Stimulated activated CD8-positive, alpha-beta memory T cell treated with anti-CD3 and anti-CD28 coated beads, Interleukin-2, amount 100 ng/mL, for 48 hours (primary cell): Measurements from ENCODE around the gene HSD11B1.

Experiments
- DNase-seq, 2 donors: peaks; one replicate each; pipeline ENCODE4 v3.0.0-alpha.2; 2020; ENCODE audit warnings: low read depth in 2 of 2

Gene HSD11B1

GRCh38 chr1:209755926-209756614 lies 51.4 kb downstream of the HSD11B1 start, which contains the start of gene TRAF3IP3:
Gene TRAF3IP3 (plus strand): TSS chr1:209756053. CDS start chr1:209760040, 3,987 bp downstream.
- peak; percentile 60 to 62 for DNase-seq

- no peak for DNase-seq
Measured at GRCh38 chr1:209756615-209757445, 52.2 kb downstream of the HSD11B1 start.

- DNase-seq, result no peak
Measured at GRCh38 chr1:209758400-209758799, 53.8 kb downstream of the HSD11B1 start.

GRCh38 chr1:209759829-209760359 lies 55.2 kb downstream of the HSD11B1 start:
- DNase-seq, result no peak

GRCh38 chr1:209761011-209761635 lies 56.5 kb downstream of the HSD11B1 start:
- DNase-seq, result no peak

GRCh38 chr1:209766051-209766450 lies 61.4 kb downstream of the HSD11B1 start:
- DNase-seq, result no peak

GRCh38 chr1:209767096-209767495 lies 62.5 kb downstream of the HSD11B1 start:
- no peak for DNase-seq

GRCh38 chr1:209767706-209768105 lies 63.1 kb downstream of the HSD11B1 start:
- no peak for DNase-seq

GRCh38 chr1:209768354-209768774 lies 63.7 kb downstream of the HSD11B1 start:
- peak; percentile 65 to 77 for DNase-seq

GRCh38 chr1:209769171-209769904 lies 64.7 kb downstream of the HSD11B1 start:
- peak; percentile 58 to 68 for DNase-seq

- no peak for DNase-seq
Measured at GRCh38 chr1:209769971-209770370, 65.3 kb downstream of the HSD11B1 start.

- no peak for DNase-seq
Measured at GRCh38 chr1:209770636-209771415, 66.2 kb downstream of the HSD11B1 start.

GRCh38 chr1:209772126-209772525 lies 67.5 kb downstream of the HSD11B1 start:
- DNase-seq, result no peak

GRCh38 chr1:209774592-209774991 lies 69.9 kb downstream of the HSD11B1 start:
- DNase-seq, result no peak

- no peak for DNase-seq
Measured at GRCh38 chr1:209775678-209776077, 71.0 kb downstream of the HSD11B1 start.

- no peak for DNase-seq
Measured at GRCh38 chr1:209777587-209777986, 72.9 kb downstream of the HSD11B1 start.

- no peak for DNase-seq
Measured at GRCh38 chr1:209778102-209778501, 73.5 kb downstream of the HSD11B1 start.

GRCh38 chr1:209780268-209780667 lies 75.6 kb downstream of the HSD11B1 start:
- no peak for DNase-seq

GRCh38 chr1:209783386-209783785 lies 78.7 kb downstream of the HSD11B1 start:
- no peak for DNase-seq
